ENCODE data around the gene GIMD1.

The GIMD1 gene

GRCh38 chr4:106320235-106320634 lies 48.3 kb downstream of the GIMD1 start:
- ChIA-PET CTCF (interaction anchor here (0.8 to 2.0 kb wide), 2 partner anchors 8 to 11 kb away, joined by 3 to 8 read pairs; no protein-coding TSS in a partner anchor), POLR2A (no interaction called here)
- TF ChIP-seq CTCF (IDR thresholded peaks at IDR 0.05; ENCODE audit: control extremely low read depth, extremely low read depth, low read depth, missing control alignments): no peak
- DNase-seq (ENCODE audit: extremely low spot score): no peak

GRCh38 chr4:106318511-106318910 lies 50.1 kb downstream of the GIMD1 start:
- POLR2A ChIA-PET: no interaction called here
- CTCF ChIA-PET: no interaction called here
- DNase-seq (ENCODE audit: extremely low spot score): no peak
- TF ChIP-seq CTCF (IDR thresholded peaks at IDR 0.05; ENCODE audit: control extremely low read depth, extremely low read depth, low read depth, missing control alignments): no peak

- ChIA-PET CTCF (no interaction called here), POLR2A (no interaction called here)
- no peak for TF ChIP-seq CTCF (IDR thresholded peaks at IDR 0.05; ENCODE audit: control extremely low read depth, extremely low read depth, low read depth, missing control alignments)
- no peak for DNase-seq (ENCODE audit: extremely low spot score)
Measured at GRCh38 chr4:106317815-106318214, 50.8 kb downstream of the GIMD1 start.

GRCh38 chr4:106316773-106317409 lies 51.7 kb downstream of the GIMD1 start:
- CTCF ChIA-PET: no interaction called here
- no peak for TF ChIP-seq CTCF (IDR thresholded peaks at IDR 0.05; ENCODE audit: control extremely low read depth, extremely low read depth, low read depth, missing control alignments)
- POLR2A ChIA-PET: no interaction called here
- DNase-seq (ENCODE audit: extremely low spot score): no peak

- DNase-seq (ENCODE audit: extremely low spot score): peak; percentile 80
- no peak for TF ChIP-seq CTCF (IDR thresholded peaks at IDR 0.05; ENCODE audit: control extremely low read depth, extremely low read depth, low read depth, missing control alignments)
- ChIA-PET POLR2A (interaction anchor here (0.8 to 0.9 kb wide), 2 partner anchors 10 to 15 kb away, joined by 5 to 9 read pairs; no protein-coding TSS in a partner anchor), CTCF (interaction anchor here (1.0 kb wide), 1 partner anchor 12 kb away, joined by 4 read pairs; no protein-coding TSS in a partner anchor)
Measured at GRCh38 chr4:106315968-106316772, 52.4 kb downstream of the GIMD1 start, which contains the start of the genes AIMP1 and TBCK. AIMP1 (plus strand) TSS chr4:106316550; CDS start chr4:106325010, 8,460 bp downstream. TBCK (minus strand) TSS chr4:106316209; CDS start chr4:106308960, 7,249 bp downstream.

- no peak for TF ChIP-seq CTCF (IDR thresholded peaks at IDR 0.05; ENCODE audit: control extremely low read depth, extremely low read depth, low read depth, missing control alignments)
- no peak for DNase-seq (ENCODE audit: extremely low spot score)
- POLR2A ChIA-PET: interaction anchor here (0.8 to 0.9 kb wide), 2 partner anchors 10 to 15 kb away, joined by 5 to 9 read pairs; no protein-coding TSS in a partner anchor
- CTCF ChIA-PET: interaction anchor here (1.0 kb wide), 1 partner anchor 13 kb away, joined by 4 read pairs; no protein-coding TSS in a partner anchor
Measured at GRCh38 chr4:106315476-106315967, 53.1 kb downstream of the GIMD1 start.
